ENCODE data around the gene KRT23.

The KRT23 gene

DNA sequence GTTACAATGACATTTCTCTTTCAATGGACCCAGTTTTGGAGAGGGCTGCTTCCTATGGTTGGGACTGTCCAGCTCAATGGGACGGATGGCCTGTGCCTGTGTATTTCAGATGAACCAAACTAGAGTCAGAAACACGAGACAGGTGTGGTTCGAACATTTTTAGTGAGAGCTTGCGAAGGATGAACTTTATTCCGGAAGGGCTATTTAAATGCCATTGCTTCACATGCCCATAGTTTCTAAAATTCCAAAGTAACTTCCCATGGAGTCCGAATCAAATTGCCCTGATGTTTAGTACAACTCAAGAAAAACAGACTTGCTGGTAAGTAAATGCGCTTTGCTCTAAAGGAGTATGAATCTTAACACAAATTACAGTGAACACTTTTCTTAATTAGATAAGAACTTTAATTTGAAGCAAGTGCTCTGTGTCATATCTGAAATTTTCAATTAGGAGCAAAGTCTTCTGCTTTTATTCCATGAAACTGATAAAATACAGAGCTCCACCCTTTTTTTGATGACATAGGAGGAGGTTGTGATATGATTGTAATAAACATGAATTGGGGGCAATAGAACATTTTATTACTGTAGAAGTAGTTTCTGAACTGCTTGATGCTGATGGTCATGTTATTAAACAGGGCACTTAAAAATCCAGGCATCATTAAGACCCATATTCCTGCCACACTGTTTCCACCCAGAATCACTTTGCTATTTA is 53.7 kb downstream of the KRT23 start:
- DNase-seq (ENCODE audit: low read depth, low spot score), result no peak
- no peak overlapping the region for H3K4me3 ChIP-seq (ENCODE audit: low read length)

DNA sequence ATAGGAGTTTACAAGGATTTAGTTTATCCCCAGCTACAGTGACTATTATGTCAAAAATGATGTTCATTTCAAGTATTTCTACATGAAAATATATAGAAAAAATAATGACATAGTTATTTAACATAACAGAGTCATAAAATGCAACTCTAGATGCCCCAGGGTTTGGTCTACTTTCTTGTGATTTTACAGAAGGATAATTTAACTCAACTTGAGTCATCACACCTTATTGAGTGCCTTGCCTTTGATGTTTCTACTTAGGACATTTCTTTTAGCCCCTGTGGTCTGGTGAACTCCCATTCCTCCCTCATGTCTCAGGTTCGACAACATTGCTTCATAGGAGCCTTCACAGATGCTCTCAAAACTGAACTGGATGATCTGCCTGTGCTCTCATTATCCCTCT is 54.4 kb downstream of the KRT23 start:
- no peak overlapping the region for H3K4me3 ChIP-seq (ENCODE audit: low read length)
- DNase-seq (ENCODE audit: low read depth, low spot score), result no peak

DNA sequence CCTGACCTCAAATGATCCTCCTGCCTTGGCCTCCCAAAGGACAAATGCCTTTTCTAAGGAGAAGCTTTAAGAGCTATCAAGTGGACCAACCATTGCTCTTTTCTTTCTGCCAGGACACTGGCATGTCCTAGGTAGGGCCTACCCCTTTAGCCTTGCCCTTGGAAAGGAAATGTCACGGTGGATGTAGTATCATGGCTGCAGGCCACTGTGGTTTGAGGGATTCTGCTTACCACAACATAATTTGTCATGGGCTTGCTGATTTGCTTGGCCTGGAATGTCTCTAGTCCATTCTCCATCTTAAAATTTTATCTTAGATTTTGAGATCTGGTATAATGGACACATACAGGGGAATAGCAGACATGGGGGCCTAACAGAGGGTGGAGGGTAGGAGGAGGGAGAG is 58.4 kb downstream of the KRT23 start:
- DNase-seq (ENCODE audit: low read depth, low spot score), result no peak
- no peak overlapping the region for H3K4me3 ChIP-seq (ENCODE audit: low read length)

GRCh38 chr17:40878044-40878443 is 59.4 kb downstream of the KRT23 start:
- H3K4me3 ChIP-seq (ENCODE audit: low read length), result no peak overlapping the region

DNA sequence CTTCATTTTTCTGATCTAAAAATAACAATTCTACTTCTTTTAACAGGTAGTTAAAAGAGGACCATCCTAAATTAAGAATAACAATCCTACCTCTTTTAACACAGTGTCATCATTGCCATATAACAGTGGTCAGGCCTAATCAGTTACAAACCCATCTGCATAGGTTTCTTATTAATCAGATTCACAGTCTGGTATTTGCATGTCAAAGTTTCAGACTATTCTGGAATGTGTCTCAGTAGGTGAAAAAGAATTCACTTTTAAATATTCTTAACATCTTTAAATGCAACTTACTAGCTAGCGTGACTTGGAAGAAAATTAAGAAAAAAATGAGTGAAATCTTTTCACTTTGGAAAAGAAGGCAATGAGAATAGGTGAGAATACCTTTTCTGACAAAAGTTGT is 63.6 kb downstream of the KRT23 start:
- H3K4me3 ChIP-seq (ENCODE audit: low read length), result no peak overlapping the region
- DNase-seq (ENCODE audit: low read depth, low spot score), result no peak

More at GRCh38 chr17:40878044-40878443, 59.4 kb downstream of the KRT23 start:
- DNase-seq (ENCODE audit: low read depth, low spot score), result no peak

GRCh38 chr17:40873255-40873654 is 64.2 kb downstream of the KRT23 start:
- no peak for DNase-seq (ENCODE audit: low read depth, low spot score)
- H3K4me3 ChIP-seq (ENCODE audit: low read length), result no peak overlapping the region
